HG02588 (cell line): ENCODE data around the gene LAP3.
A peak's percentile ranks its signal among the peaks of the same experiment; 100 is the strongest.

Experiments used
- ATAC-seq: cut with Tn5 transposase; IDR thresholded peaks from one replicate; pipeline ENCODE4 v1.9.1; 2021; ENCODE audit warnings: mild to moderate bottlenecking, moderate library complexity; ENCODE audit not compliant: unreplicated experiment

Gene LAP3

GRCh38 chr4:17614416-17615299, 37.7 kb downstream of the LAP3 start, which contains the start of gene MED28:
MED28 (plus strand) TSS chr4:17614641; CDS start chr4:17614655, 14 bp downstream.
- ATAC-seq, result peak; percentile 86

DNA sequence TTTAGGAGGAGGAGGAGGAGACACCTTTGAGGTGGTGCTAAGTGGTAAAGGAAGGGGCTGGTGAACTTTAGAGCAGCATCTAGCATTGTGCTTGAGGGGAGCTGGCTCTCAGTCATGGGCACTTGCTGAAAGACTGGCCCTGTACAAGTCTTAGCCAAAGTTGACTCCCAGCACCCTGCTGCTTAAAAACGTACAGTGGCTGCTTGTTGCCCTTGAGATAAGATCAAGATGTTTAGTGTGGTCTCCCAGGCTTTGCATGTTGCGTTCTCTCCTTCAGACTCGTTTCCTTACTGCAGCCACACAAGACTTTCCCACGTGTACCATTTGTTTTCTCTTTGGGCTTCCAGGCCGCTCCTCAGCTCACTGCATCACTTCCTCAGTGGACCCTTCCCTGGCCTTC, 39.3 kb downstream of the LAP3 start:
- no peak for ATAC-seq

GRCh38 chr4:17618926-17619325, 41.9 kb downstream of the LAP3 start:
- ATAC-seq, result no peak

GRCh38 chr4:17619416-17620105, 42.6 kb downstream of the LAP3 start:
- no peak for ATAC-seq

DNA sequence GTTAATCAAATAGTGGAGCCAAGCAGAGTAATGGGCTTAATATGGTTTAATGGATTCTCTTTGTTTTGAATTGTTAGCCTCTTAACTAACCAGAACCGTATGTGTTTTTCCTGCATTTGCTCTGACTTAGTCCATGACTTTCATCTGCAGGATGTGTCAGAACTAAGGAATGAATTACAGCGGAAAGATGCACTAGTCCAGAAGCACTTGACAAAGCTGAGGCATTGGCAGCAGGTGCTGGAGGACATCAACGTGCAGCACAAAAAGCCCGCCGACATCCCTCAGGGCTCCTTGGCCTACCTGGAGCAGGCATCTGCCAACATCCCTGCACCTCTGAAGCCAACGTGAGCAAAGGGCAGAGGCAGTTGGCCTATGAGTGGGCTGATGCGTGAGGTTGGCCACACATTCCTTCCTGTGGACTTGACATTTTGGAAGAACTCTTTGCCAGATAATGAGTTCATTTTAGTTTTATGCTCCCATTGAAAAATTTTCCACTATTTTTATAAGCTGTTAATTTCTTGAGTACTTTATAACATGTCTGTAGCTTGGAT, 46.5 kb downstream of the LAP3 start:
- ATAC-seq, result no peak

DNA sequence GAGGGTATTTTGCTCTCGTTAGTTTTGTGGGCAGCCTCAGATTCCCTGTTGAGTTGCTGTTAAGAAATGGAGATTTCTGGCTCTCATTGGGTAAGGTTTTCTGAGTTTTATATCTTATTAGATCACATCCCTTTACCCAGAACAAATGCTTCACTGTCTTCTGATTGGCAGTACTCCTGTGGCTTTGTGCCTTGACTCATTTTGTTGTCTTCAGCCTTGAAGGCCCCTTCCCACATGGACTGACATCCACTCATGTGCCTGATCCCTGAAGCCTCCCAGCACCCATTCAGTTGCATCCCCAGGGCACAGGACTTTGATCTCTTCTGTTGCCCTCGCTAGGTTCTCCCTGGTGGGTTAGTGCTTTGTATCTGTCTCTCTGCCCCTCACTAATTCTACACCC, 47.8 kb downstream of the LAP3 start:
- ATAC-seq, result no peak

DNA sequence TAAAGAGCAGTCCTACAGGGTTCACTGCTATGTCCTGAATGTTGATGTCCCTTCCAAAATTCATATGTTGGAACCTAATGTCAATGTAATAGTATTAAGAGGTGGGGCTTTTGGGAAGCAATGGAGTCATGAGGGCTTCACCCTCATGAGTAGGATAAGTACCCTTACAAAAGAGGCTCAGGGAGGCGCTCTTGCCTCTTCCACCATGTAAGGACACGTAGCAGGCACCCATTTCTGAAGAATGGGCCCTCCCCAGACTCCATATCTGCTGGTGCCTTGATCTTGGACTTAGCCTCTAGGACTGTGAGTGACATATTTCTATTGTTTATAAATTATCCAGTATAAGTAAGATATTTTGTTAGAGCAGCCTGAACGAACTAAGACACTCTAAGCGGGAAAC, 53.2 kb downstream of the LAP3 start:
- no peak for ATAC-seq

DNA sequence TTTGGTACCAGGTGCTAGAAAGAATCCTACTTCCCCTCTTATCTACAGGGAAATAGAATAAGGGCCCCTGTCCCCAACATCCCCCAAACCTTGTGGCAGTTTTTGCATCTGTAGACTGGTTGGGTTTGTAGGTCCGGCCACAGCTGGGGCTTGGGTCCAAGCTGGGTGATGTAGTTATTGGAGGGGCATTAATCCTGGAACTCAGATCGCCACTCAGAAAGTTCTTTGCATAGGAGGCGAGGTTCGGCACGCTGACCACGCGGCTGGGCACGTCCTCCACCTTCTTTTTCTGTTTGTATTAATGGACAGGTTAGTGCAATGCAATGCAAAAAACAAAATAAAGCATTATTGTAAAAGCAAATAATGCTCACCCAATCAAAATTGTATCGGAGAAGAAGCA, 56.6 kb downstream of the LAP3 start:
- ATAC-seq, result no peak

GRCh38 chr4:17635056-17635455, 58.1 kb downstream of the LAP3 start:
- no peak for ATAC-seq

DNA sequence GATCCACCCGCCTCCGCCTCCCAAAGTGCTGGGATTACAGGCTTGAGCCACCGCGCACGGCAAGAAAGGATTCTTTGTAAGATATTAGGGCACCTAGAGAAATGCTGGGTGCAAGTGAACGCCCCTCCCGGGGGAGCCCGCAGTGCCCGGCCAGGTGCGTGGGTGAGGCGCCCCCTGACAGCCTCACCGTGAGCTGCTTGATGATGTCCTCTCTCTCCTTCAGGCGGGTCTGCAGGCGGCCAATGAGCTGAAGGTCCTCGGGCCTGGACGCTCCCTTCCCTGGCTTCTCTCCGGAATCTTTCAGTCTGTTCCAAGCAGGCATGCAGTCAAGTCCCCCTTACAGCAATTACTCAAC, 59.3 kb downstream of the LAP3 start:
- peak; percentile 6 for ATAC-seq

DNA sequence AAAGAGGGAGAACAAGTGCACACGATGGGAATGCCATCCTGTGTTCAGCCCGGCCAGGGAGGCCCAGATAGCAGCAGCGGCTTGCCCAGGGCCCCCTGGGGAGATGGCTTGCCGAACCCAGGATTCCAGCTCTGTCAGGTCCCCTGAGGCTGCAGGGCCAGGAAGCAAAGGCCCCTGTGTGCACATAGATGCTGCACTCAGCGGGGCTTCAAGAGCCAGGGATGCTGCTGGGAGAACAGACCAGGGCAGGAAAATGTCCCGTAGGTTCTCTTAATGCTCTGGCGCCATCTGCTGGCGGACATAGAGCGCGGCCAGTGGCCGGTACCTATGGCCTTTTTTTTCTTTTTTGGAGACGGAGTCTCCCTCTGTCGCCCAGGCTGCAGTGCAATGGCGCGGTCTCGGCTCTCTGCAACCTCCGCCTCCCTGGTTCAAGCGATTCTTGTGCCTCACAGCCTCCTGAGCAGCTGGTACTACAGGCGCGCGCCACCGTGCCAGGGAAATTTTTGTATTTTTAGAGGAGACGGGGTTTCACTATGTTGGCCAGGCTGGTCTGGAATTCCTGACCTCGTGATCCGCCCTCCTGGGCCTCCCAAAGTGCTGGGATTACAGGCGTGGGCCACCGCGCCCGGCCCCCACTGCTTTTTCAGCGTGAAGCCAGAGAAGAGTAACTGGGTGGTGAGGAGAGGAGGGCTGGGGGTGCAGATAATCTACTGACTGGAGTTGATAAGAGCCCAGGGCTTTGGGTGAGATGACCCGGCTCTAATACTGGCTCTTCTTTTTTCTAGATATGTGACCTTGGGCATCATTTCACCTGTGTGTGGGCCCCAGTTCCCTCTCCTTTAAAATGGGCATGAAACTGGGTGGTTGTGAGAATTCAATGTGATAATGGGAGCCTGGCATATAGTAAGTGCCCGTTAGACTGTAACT, 60.0 kb downstream of the LAP3 start:
- ATAC-seq, result peak; percentile 82

DNA sequence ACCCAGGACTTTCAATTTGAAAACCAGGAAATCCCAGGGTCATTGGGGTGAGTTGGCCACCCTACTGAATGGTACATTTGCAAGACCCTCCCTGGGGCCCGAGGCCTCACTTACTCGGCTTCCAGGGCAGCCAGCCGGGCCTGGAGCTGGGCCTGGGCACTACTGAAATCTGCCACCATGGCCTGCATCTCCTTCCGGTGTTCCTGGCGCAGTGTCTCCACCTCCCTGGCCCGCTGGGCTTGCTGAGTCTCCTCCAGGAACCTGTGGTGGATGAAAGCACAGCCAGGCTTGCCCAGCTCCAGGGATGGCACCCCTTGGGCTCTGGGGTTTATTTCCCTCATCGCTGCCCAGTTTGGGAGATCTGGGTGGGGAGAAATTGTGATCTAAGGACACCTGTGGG, 62.1 kb downstream of the LAP3 start:
- no peak for ATAC-seq

- no peak for ATAC-seq
Observed at GRCh38 chr4:17642398-17642783, 65.4 kb downstream of the LAP3 start.

GRCh38 chr4:17646693-17647092, 69.7 kb downstream of the LAP3 start:
- no peak for ATAC-seq

DNA sequence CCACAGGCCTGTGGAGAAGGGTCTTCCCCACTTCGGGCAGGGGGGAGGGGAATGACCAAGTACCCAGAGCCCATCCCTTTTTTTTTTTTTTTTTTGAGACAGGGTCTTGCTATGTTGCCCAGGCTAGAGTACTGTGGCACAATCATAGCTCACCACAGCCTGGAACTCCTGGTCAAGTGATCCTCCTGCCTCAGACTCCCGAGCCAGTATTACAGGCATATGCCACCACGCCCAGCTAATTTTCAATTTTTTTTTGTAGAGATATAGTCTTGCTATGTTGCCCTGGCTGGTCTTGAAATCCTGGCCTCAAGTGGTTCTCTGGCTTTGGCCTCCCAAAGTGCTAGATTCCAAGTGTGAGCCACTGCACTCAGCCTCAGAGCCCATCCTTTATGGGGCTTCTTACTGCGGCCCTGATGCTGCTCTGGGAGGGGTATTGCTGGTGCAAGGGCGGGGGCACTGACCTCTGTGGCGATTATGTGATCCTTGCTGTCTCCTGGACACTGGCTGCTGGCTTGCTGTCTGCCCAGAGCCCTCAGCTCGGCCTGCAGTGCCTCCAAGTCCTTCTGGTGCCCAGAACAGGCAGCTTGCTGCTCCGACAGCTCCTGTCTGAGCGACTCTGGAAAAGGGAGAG, 70.3 kb downstream of the LAP3 start:
- no peak for ATAC-seq

DNA sequence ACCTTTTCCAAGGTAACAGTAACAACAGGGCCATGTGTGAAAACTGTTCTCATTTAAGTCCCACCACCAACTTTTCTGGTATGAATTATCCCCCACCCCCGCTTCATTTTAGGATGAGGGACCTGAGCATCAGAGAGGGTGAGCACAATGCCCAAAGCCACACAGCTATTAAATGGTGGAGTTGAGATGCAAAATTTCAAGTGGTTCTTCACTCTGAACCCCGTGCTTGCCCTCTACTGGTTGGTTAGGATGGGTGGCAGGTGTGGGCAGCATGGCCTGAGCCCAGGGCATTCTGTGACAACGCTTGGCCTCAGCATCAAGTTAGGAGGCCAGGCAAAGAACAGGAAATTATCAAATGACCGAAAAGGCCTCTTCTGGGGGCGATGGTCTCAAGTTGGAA, 70.9 kb downstream of the LAP3 start:
- no peak for ATAC-seq

- no peak for ATAC-seq
Observed at GRCh38 chr4:17650406-17650805, 73.4 kb downstream of the LAP3 start.

DNA sequence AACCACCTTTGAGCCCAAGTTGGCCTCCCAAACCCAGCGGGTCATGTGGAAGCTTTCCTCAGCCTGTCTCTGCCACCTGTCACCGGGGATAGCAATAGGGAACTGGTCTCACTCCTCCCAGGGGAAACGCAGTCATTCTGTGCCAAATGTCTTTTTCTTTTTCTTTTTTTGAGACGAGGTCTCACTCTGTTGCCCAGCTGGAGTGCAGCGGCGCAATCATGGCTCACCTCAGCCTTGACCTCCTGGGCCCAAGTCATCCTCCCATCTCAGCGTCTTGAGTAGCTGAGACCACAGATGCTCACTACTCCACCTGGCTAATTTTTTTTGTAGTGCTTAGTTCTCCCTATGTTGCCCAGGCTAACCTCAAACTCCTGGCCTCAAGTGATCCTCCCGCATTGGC, 77.7 kb downstream of the LAP3 start:
- no peak for ATAC-seq

- no peak for ATAC-seq
Observed at GRCh38 chr4:17657090-17657489, 80.1 kb downstream of the LAP3 start.
